SK-N-SH treated with all-trans-retinoic acid at 6 μM for 48 hours (cell line): ENCODE results near the gene ZNF730.

ENCODE experiments used
- GLIS3 ChIP-seq: fragments of 250-450 bp; sonication (Bioruptor Pico); IDR thresholded peaks from 2 replicates; pipeline ENCODE4 v1.5.0; 2020; ENCODE audit warnings: mild to moderate bottlenecking, moderate library complexity
- ZC3H10 ChIP-seq: fragments of 250-450 bp; sonication (Bioruptor Pico); IDR thresholded peaks from 2 replicates; pipeline ENCODE4 v1.5.1; 2021; ENCODE audit warnings: mild to moderate bottlenecking, moderate library complexity

GRCh38 chr19:23118400-23118799 is 1.6 kb downstream of the ZNF730 start:
- TF ChIP-seq ZC3H10 (CRISPR knock-in tag) = no peak
- TF ChIP-seq GLIS3 (CRISPR knock-in tag) = no peak
